AG10803 (cell line): Measurements from ENCODE around the gene CDHR2.

Experiments
- DNase-seq: peaks from one replicate; pipeline ENCODE4 v3.0.0; 2010; ENCODE audit warnings: low read depth
- H3K4me3 ChIP-seq: 2 replicates; pipeline ENCODE4 v1.5.1; 2011; ENCODE audit warnings: mild to moderate bottlenecking, low read length, control low read depth
- CTCF ChIP-seq: conservative IDR thresholded peaks from 2 replicates; pipeline ENCODE4 v1.5.1; 2011; ENCODE audit warnings: mild to moderate bottlenecking, low read length, control low read depth, inconsistent platforms

Gene CDHR2

GRCh38 chr5:176606875-176607274 is 57.7 kb downstream of the CDHR2 start:
- H3K4me3 ChIP-seq, result no peak overlapping the region
- no peak for DNase-seq
- TF ChIP-seq CTCF, result no peak

DNA sequence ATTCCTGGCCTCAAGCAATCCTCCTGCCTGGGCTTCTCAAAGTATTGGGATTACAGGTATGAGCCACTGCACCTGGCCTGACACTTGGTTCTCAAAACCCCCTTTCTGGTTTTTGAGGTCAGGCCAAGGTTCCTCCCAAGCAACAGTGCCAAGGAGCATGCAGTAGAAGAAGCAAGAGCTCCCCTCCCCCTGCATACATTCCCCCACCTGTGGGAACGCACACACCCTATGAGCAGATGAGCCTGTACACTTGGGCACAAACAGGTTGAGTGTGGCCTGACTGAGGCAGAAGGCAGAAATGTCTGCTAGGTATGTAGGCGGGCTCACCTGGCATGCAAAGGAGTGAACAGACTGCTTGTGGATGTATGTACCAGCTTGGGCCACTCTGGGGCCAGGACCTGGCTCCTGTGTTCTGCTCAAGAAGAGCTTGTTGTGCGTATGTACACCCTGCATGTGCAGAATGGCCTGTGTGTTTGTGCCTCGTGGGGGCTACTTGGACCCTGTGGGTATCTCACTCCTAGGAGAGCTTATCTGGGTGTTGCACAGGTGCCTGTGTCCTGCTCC is 59.1 kb downstream of the CDHR2 start:
- no peak for TF ChIP-seq CTCF
- no peak overlapping the region for H3K4me3 ChIP-seq
- DNase-seq, result no peak

- TF ChIP-seq CTCF, result no peak
- no peak for DNase-seq
Observed at GRCh38 chr5:176608937-176609723, 60.0 kb downstream of the CDHR2 start.

DNA sequence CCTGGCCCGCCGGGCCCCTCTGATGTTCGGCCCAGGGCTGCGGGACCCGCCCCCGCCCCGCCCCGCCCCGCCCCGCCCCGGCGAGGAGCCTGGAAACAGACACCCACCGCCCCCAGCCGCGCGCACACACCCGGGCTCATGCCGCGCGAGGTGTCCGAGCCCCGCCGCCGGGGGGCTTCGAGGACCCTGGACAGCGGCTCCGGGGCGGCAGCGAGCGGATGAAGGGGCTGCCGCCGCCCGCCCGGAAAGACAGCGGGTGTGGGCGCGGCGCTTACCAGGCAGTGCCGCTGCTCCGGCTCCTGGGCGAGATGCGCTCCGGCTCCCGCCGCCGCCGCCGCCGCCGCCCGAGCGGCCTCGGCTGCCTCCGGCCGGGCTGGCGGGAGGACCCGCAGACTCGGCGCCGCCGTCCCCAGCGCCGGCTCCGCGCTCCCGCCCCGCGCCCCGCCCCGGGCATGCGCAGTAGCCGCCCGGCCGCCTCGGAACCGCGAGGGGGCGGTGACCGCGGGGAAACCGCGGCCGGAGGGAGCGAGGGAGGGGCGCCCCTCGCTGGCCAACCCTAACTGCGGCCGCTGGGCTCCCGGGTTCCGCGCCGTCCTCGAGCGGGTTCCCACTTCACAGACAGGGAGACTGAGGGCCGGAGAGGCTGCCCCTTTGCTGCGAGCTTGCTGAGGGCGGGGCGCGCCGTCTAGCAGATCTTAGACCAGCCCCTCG is 60.7 kb downstream of the CDHR2 start, which contains the start of gene GPRIN1:
Gene GPRIN1, minus strand, starts transcription at position 433 of the 711 bp plus-strand sequence. CDS start 10,322 bp downstream, outside the sequence.
- peak; percentile 31 for DNase-seq
- H3K4me3 ChIP-seq, result peak within 1 kb of the TSS; percentile 64
- no peak; the same call in 1 of the 2 replicates for TF ChIP-seq CTCF

More at GRCh38 chr5:176608937-176609723, 60.0 kb downstream of the CDHR2 start:
- H3K4me3 ChIP-seq, result peak overlapping the region; percentile 51

GRCh38 chr5:176610435-176610773 is 61.3 kb downstream of the CDHR2 start:
- DNase-seq, result no peak
- peak overlapping the region; percentile 64 for H3K4me3 ChIP-seq

GRCh38 chr5:176611435-176611834 is 62.3 kb downstream of the CDHR2 start:
- no peak for TF ChIP-seq CTCF
- H3K4me3 ChIP-seq, result no peak overlapping the region
- DNase-seq, result peak; percentile 82

More at GRCh38 chr5:176610435-176610773, 61.3 kb downstream of the CDHR2 start:
- TF ChIP-seq CTCF, result no peak

- DNase-seq, result no peak
- H3K4me3 ChIP-seq, result no peak overlapping the region
- no peak for TF ChIP-seq CTCF
Observed at GRCh38 chr5:176612008-176612407, 62.9 kb downstream of the CDHR2 start.
